PC-9 (cell line): ENCODE measurements around the gene LRMDA. TPM values are rescaled to one million over a fixed set of nuclear protein-coding genes. Genes with fewer than 3 reads are reported as not detected.

ENCODE experiments used
- BruUV-seq: library from RNA; stranded (reverse); fragments of 400-500 nt; replicated peaks from 2 replicates; lab custom pipeline; 2021; lab: Mats Ljungman, UMichigan
- CTCF ChIA-PET: fragments of 300-600 bp; sonication (Branson Sonifier 250); formaldehyde crosslinking; loops from one replicate; lab custom pipeline; 2022; ENCODE audit warnings: antibody characterized with exemption; lab: Charles Lee
- POLR2A ChIA-PET: fragments of 300-600 bp; sonication (Branson Sonifier 250); formaldehyde crosslinking; loops from one replicate; lab custom pipeline; 2022; ENCODE audit warnings: antibody characterized with exemption; ENCODE audit not compliant: unreplicated experiment; lab: Charles Lee
- DNase-seq, 2 experiments: peaks; one replicate each; pipeline versions ENCODE4 v3.0.0 to v3.0.0-alpha.2; 2015 to 2022; ENCODE audit warnings: mixed read lengths in 1 of 2
- H2AFZ ChIP-seq: fragments of 200-600 bp; sonication (generic); 2 replicates; pipeline ENCODE4 v1.8.1; 2017; ENCODE audit warnings: antibody characterized with exemption
- H3F3A ChIP-seq: fragments of 200-600 bp; sonication (generic); 2 replicates; pipeline ENCODE4 v1.8.1; 2017; ENCODE audit warnings: antibody characterized with exemption, mild to moderate bottlenecking, low read depth; ENCODE audit not compliant: insufficient read depth
- H3K27ac ChIP-seq: fragments of 200-600 bp; sonication (generic); 2 replicates; pipeline ENCODE4 v1.6.1; 2016; ENCODE audit warnings: mixed run types
- H3K27me3 ChIP-seq: fragments of 200-600 bp; sonication (generic); 2 replicates; pipeline ENCODE4 v1.6.1; 2016; ENCODE audit warnings: low read depth, mixed run types; ENCODE audit not compliant: insufficient read depth
- H3K36me3 ChIP-seq: fragments of 200-600 bp; sonication (generic); 2 replicates; pipeline ENCODE4 v1.6.1; 2016; ENCODE audit warnings: low read depth, mixed run types
- H3K4me1 ChIP-seq: fragments of 200-600 bp; sonication (generic); replicated peaks from 2 replicates; pipeline ENCODE4 v1.6.1; 2016; ENCODE audit warnings: mixed run types; ENCODE audit not compliant: insufficient read depth
- H3K4me2 ChIP-seq: fragments of 200-600 bp; sonication (generic); 2 replicates; pipeline ENCODE4 v1.6.1; 2017; ENCODE audit warnings: mixed run types
- H3K4me3 ChIP-seq: fragments of 200-600 bp; sonication (generic); 2 replicates; pipeline ENCODE4 v1.6.1; 2016; ENCODE audit warnings: mixed run types
- H3K79me2 ChIP-seq: fragments of 200-600 bp; sonication (generic); 2 replicates; pipeline ENCODE4 v1.6.1; 2017; ENCODE audit warnings: low read depth, mixed run types
- H3K9me2 ChIP-seq: fragments of 200-600 bp; sonication (generic); 2 replicates; pipeline ENCODE4 v1.8.1; 2017; ENCODE audit warnings: mild to moderate bottlenecking; ENCODE audit not compliant: insufficient read depth
- H3K9me3 ChIP-seq: fragments of 200-600 bp; sonication (generic); 2 replicates; pipeline ENCODE4 v1.8.1; 2016; ENCODE audit warnings: low read depth; ENCODE audit not compliant: insufficient read depth
- H4K20me1 ChIP-seq: fragments of 200-600 bp; sonication (generic); 2 replicates; pipeline ENCODE4 v1.8.1; 2017; ENCODE audit not compliant: insufficient read depth
- CTCF ChIP-seq: fragments of 200-600 bp; sonication (generic); conservative IDR thresholded peaks from 2 replicates; pipeline ENCODE4 v1.6.1; 2017; ENCODE audit warnings: mixed run types, antibody characterized with exemption, mild to moderate bottlenecking, moderate library complexity
- EZH2 ChIP-seq: fragments of 200-600 bp; sonication (generic); IDR thresholded peaks from 2 replicates; pipeline ENCODE4 v1.8.0; 2017; ENCODE audit warnings: antibody characterized with exemption, low read depth
- intact Hi-C: fragments of 100-400 bp; cut with micrococcal nuclease; formaldehyde crosslinking; loops from one replicate; pipeline ENCODE4 v1.10.0; 2022; ENCODE audit not compliant: unreplicated experiment
- total RNA-seq: library from RNA; stranded (reverse); gene quantifications from 2 replicates; pipeline ENCODE4 v1.2.3, GENCODE V29; 2021

LRMDA gene
- total RNA-seq, 1 experiment from 2014 or later: not detected

DNA sequence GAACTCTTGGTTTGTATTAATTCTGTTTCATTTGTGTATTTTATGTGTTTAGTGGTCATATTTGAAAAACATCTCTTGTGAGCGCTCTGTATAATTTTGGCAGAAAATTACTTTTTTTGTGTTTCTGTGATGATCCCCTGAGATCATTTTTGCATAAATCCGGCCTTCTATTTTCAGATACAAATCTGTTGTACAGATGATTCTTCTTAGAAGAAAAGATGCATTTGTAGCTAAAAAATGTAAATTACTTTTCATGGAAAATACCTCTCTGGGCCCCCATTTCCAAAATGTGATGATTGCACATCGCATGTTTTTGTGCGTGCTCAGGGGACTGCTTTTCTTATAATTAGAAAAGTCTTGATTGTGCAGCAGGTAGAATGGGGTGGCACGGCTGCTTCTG lies 395.4 kb downstream of the LRMDA start:
- ChIA-PET CTCF (no interaction called here), POLR2A (no interaction called here)
- H3K4me3 ChIP-seq: no peak overlapping the region
- DNase-seq: no peak
- H2AFZ ChIP-seq: no peak overlapping the region
- no TSS peak for BruUV-seq
- H3K27ac ChIP-seq: no peak overlapping the region
- H3K4me1 ChIP-seq: no peaks in the 10 kb centered on the region
- no peak overlapping the region for H3K4me2 ChIP-seq
- intact Hi-C loops: no loop called here
- no peaks in the 10 kb centered on the region for H3K36me3 ChIP-seq
- no peaks in the 10 kb centered on the region for H3F3A ChIP-seq
- H3K27me3 ChIP-seq: no peaks in the 10 kb centered on the region
- H3K79me2 ChIP-seq: no peaks in the 10 kb centered on the region
- H3K9me2 ChIP-seq: no peaks in the 10 kb centered on the region
- no peaks in the 10 kb centered on the region; the same call in 1 of the 2 replicates for H3K9me3 ChIP-seq
- no peaks in the 10 kb centered on the region for H4K20me1 ChIP-seq
- TF ChIP-seq EZH2 (no peak), CTCF (no peak)

- H3K4me2 ChIP-seq: no peak overlapping the region
- H3K9me3 ChIP-seq: no peaks in the 10 kb centered on the region; the same call in 1 of the 2 replicates
- POLR2A ChIA-PET: no interaction called here
- TF ChIP-seq EZH2 (no peak), CTCF (no peak)
- no peak overlapping the region for H2AFZ ChIP-seq
- H3K4me1 ChIP-seq: no peaks in the 10 kb centered on the region
- no peaks in the 10 kb centered on the region for H3K79me2 ChIP-seq
- H3F3A ChIP-seq: no peaks in the 10 kb centered on the region
- intact Hi-C loops: no loop called here
- no peak for DNase-seq
- H3K9me2 ChIP-seq: no peaks in the 10 kb centered on the region
- CTCF ChIA-PET: no interaction called here
- H3K27ac ChIP-seq: no peak overlapping the region
- H4K20me1 ChIP-seq: no peaks in the 10 kb centered on the region
- BruUV-seq: no TSS peak
- H3K27me3 ChIP-seq: no peaks in the 10 kb centered on the region
- H3K4me3 ChIP-seq: no peak overlapping the region
- no peaks in the 10 kb centered on the region for H3K36me3 ChIP-seq
Measured at GRCh38 chr10:75827587-75828021, 396.2 kb downstream of the LRMDA start.

GRCh38 chr10:75828413-75828812 lies 397.0 kb downstream of the LRMDA start:
- intact Hi-C loops: no loop called here
- no peaks in the 10 kb centered on the region; the same call in 1 of the 2 replicates for H3K9me3 ChIP-seq
- H3K4me2 ChIP-seq: no peak overlapping the region
- no peaks in the 10 kb centered on the region for H3K4me1 ChIP-seq
- H3K9me2 ChIP-seq: no peaks in the 10 kb centered on the region
- no peak for DNase-seq
- H2AFZ ChIP-seq: no peak overlapping the region
- CTCF ChIA-PET: no interaction called here
- no TSS peak for BruUV-seq
- no peak for TF ChIP-seq EZH2
- no peak for TF ChIP-seq CTCF
- no peaks in the 10 kb centered on the region for H3K36me3 ChIP-seq
- H3K27me3 ChIP-seq: no peaks in the 10 kb centered on the region
- no peaks in the 10 kb centered on the region for H4K20me1 ChIP-seq
- H3K4me3 ChIP-seq: no peak overlapping the region
- no peaks in the 10 kb centered on the region for H3K79me2 ChIP-seq
- no peak overlapping the region for H3K27ac ChIP-seq
- H3F3A ChIP-seq: no peaks in the 10 kb centered on the region
- POLR2A ChIA-PET: no interaction called here
